Keratinocyte (primary cell): ENCODE data around the gene CD99L2. TPM values are rescaled to one million over a fixed set of nuclear protein-coding genes. Genes with fewer than 3 reads are reported as not detected.

Experiments used
- DNase-seq: peaks from one replicate; pipeline ENCODE4 v3.0.0-alpha.2; 2011; ENCODE audit warnings: low read depth, missing footprints, low spot score
- FAIRE-seq: peaks from 2 replicates; lab custom pipeline; 2011; peaks lifted over from hg19 to GRCh38; lab: Jason Lieb, UNC
- H2AFZ ChIP-seq: 2 replicates; pipeline ENCODE4 v1.6.0; 2012; ENCODE audit warnings: low read length, control low read depth, inconsistent platforms; ENCODE audit not compliant: control insufficient read depth
- H3K27ac ChIP-seq: 2 replicates; pipeline ENCODE4 v1.5.1; 2011; ENCODE audit warnings: low read length; ENCODE audit not compliant: control insufficient read depth, insufficient read depth
- H3K27me3 ChIP-seq: 3 replicates; pipeline ENCODE4 v1.6.0; 2011; ENCODE audit warnings: low read length; ENCODE audit not compliant: control insufficient read depth, insufficient read depth; ENCODE audit errors: extremely low read depth
- H3K36me3 ChIP-seq, 2 experiments: 2 replicates in 1 of 2; 3 replicates in 1 of 2; pipeline ENCODE4 v1.5.1; 2011; ENCODE audit warnings: low read length in 2 of 2, mild to moderate bottlenecking in 1 of 2; ENCODE audit not compliant: control insufficient read depth in 2 of 2, insufficient read depth in 2 of 2; ENCODE audit errors: extremely low read depth in 1 of 2
- H3K4me1 ChIP-seq: 3 replicates; pipeline ENCODE4 v1.5.1; 2011; ENCODE audit warnings: low read length; ENCODE audit not compliant: control insufficient read depth, insufficient read depth; ENCODE audit errors: extremely low read depth
- H3K4me2 ChIP-seq: 3 replicates; pipeline ENCODE4 v1.6.0; 2011; ENCODE audit warnings: low read depth, low read length; ENCODE audit not compliant: control insufficient read depth, insufficient read depth; ENCODE audit errors: extremely low read depth
- H3K4me3 ChIP-seq, 3 experiments: fragments of 200-600 bp in 1 of 3; sonication (generic) in 1 of 3; 2 replicates in 2 of 3; 3 replicates in 1 of 3; pipeline ENCODE4 v1.5.1; 2011 to 2016; ENCODE audit warnings: low read length in 3 of 3, mild to moderate bottlenecking in 3 of 3, control low read depth in 2 of 3, inconsistent platforms in 1 of 3, low read depth in 1 of 3, mixed read lengths in 1 of 3, mixed run types in 1 of 3, moderate library complexity in 1 of 3; ENCODE audit not compliant: control insufficient read depth in 2 of 3, insufficient read depth in 2 of 3; ENCODE audit errors: extremely low read depth in 1 of 3
- H3K79me2 ChIP-seq: 2 replicates; pipeline ENCODE4 v1.6.0; 2012; ENCODE audit warnings: low read length; ENCODE audit not compliant: control insufficient read depth, insufficient read depth
- H3K9ac ChIP-seq: 3 replicates; pipeline ENCODE4 v1.6.0; 2011; ENCODE audit warnings: low read length; ENCODE audit not compliant: control insufficient read depth, insufficient read depth; ENCODE audit errors: extremely low read depth
- H3K9me1 ChIP-seq: 3 replicates; pipeline ENCODE4 v1.6.0; 2011; ENCODE audit warnings: low read length; ENCODE audit not compliant: control insufficient read depth, insufficient read depth; ENCODE audit errors: extremely low read depth
- H3K9me3 ChIP-seq: 2 replicates; pipeline ENCODE4 v1.5.1; 2012; ENCODE audit warnings: low read depth, low read length; ENCODE audit not compliant: control insufficient read depth
- H4K20me1 ChIP-seq: 3 replicates; pipeline ENCODE4 v1.6.0; 2011; ENCODE audit warnings: low read length; ENCODE audit not compliant: control insufficient read depth, insufficient read depth; ENCODE audit errors: extremely low read depth
- CTCF ChIP-seq, 3 experiments: IDR thresholded peaks in 1 of 3; conservative IDR thresholded peaks in 1 of 3; optimal IDR thresholded peaks in 1 of 3; 2 replicates in 2 of 3; 3 replicates in 1 of 3; pipeline versions ENCODE3 to v1.5.1; 2011; ENCODE audit warnings: low read length in 3 of 3, mild to moderate bottlenecking in 3 of 3, moderate library complexity in 2 of 3, control low read depth in 1 of 3, inconsistent platforms in 1 of 3; ENCODE audit not compliant: insufficient read depth in 2 of 3; ENCODE audit errors: extremely low read depth in 1 of 3
- EZH2 ChIP-seq: IDR thresholded peaks from one replicate; pipeline ENCODE4 v1.6.1; 2012; ENCODE audit warnings: inconsistent platforms, mild to moderate bottlenecking, low read length, moderate library complexity
- dilution Hi-C: fragments of 300-500 bp; cut with MboI; formaldehyde crosslinking; loops from one replicate; pipeline ENCODE4 v1.7.0; 2020; ENCODE audit warnings: low sequenced_read_pairs; ENCODE audit not compliant: extremely low pct_ligation_motif_present
- polyA plus RNA-seq, 5 experiments: library from polyadenylated mRNA; depleted of rRNA in 3 of 5; stranded (reverse) in 3 of 5; stranded (forward) in 1 of 5; unstranded in 1 of 5; fragments of >200 nt; gene quantifications; 1 replicate in 1 of 5; 2 replicates in 3 of 5; 3 replicates in 1 of 5; pipeline versions ENCODE4 v1.2.1 to v1.2.3, GENCODE V29; 2011 to 2012; ENCODE audit warnings: missing spikeins in 2 of 5, low read depth in 1 of 5, low replicate concordance in 1 of 5

CD99L2 gene
- polyA plus RNA-seq, 1 donor (not counting 4 experiments of a cell fraction or from before 2014, with no cell fraction given) = 14.4 TPM

GRCh38 chrX:150864127-150864526 lies 34.3 kb downstream of the CD99L2 start:
- H3K9ac ChIP-seq = no peak overlapping the region
- no peak overlapping the region for H3K4me2 ChIP-seq
- FAIRE-seq = no peak
- peaks cover 3% of the 10 kb centered on the region for H3K79me2 ChIP-seq
- no peaks in the 10 kb centered on the region for H3K4me1 ChIP-seq
- no peaks in the 10 kb centered on the region for H3K9me3 ChIP-seq
- dilution Hi-C loops = no loop called here
- H3K4me3 ChIP-seq = no peak overlapping the region
- DNase-seq = no peak
- H3K27me3 ChIP-seq = no peaks in the 10 kb centered on the region
- no peak overlapping the region for H2AFZ ChIP-seq
- TF ChIP-seq CTCF (optimal IDR thresholded peaks at IDR 0.05 in 1 of 3, IDR thresholded peaks at IDR 0.05 in 1 of 3, conservative IDR thresholded peaks at IDR 0.05 in 1 of 3; ENCODE audit: extremely low read depth in 1 of 3, insufficient read depth in 2 of 3, low read length in 3 of 3) (no peak), EZH2 (no peak)
- H3K27ac ChIP-seq = no peak overlapping the region
- no peaks in the 10 kb centered on the region for H3K36me3 ChIP-seq
- no peaks in the 10 kb centered on the region for H3K9me1 ChIP-seq
- no peaks in the 10 kb centered on the region for H4K20me1 ChIP-seq

- FAIRE-seq = no peak
- DNase-seq = no peak
- Histone ChIP-seq H3K4me1 (no peaks in the 10 kb centered on the region), H3K9me1 (no peaks in the 10 kb centered on the region), H3K27ac (no peak overlapping the region), H3K4me3 (no peak overlapping the region), H3K79me2 (peaks cover 3% of the 10 kb centered on the region), H3K9me3 (no peaks in the 10 kb centered on the region), H3K9ac (no peak overlapping the region), H2AFZ (no peak overlapping the region), H3K36me3 (no peaks in the 10 kb centered on the region), H3K27me3 (no peaks in the 10 kb centered on the region), H3K4me2 (no peak overlapping the region), H4K20me1 (no peaks in the 10 kb centered on the region)
- dilution Hi-C loops = no loop called here
- TF ChIP-seq CTCF (optimal IDR thresholded peaks at IDR 0.05 in 1 of 3, IDR thresholded peaks at IDR 0.05 in 1 of 3, conservative IDR thresholded peaks at IDR 0.05 in 1 of 3; ENCODE audit: extremely low read depth in 1 of 3, insufficient read depth in 2 of 3, low read length in 3 of 3) (no peak), EZH2 (no peak)
These were observed 35.3 kb downstream of the CD99L2 start for GRCh38 chrX:150863191-150863590.
